ENCODE data around the gene SERINC4.

GRCh38 chr15:43808435-43808950, 8.5 kb upstream of the SERINC4 start:
- TF ChIP-seq RCOR1 (IDR thresholded peaks at IDR 0.05; ENCODE audit: insufficient replicate concordance, low read length), result no peak
- no peak for TF ChIP-seq FOS (IDR thresholded peaks at IDR 0.05; ENCODE audit: low read depth, low read length)
- no peak for TF ChIP-seq RAD21 (IDR thresholded peaks at IDR 0.05; ENCODE audit: low read length)
- TF ChIP-seq, protein P1, sequence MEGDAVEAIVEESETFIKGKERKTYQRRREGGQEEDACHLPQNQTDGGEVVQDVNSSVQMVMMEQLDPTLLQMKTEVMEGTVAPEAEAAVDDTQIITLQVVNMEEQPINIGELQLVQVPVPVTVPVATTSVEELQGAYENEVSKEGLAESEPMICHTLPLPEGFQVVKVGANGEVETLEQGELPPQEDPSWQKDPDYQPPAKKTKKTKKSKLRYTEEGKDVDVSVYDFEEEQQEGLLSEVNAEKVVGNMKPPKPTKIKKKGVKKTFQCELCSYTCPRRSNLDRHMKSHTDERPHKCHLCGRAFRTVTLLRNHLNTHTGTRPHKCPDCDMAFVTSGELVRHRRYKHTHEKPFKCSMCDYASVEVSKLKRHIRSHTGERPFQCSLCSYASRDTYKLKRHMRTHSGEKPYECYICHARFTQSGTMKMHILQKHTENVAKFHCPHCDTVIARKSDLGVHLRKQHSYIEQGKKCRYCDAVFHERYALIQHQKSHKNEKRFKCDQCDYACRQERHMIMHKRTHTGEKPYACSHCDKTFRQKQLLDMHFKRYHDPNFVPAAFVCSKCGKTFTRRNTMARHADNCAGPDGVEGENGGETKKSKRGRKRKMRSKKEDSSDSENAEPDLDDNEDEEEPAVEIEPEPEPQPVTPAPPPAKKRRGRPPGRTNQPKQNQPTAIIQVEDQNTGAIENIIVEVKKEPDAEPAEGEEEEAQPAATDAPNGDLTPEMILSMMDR (conservative IDR thresholded peaks at IDR 0.05; ENCODE audit: low read depth, low read length), result no peak

All from IMR-90 (cell line).